HG03108 (cell line): ENCODE results near the gene CCDC116.
A peak's percentile ranks its signal among the peaks of the same experiment; 100 is the strongest.
"Not testable (repeated sequence)": the region's sequence is repeated elsewhere in the genome, so short reads cannot be mapped to it uniquely, and the experiment has no call there.

ENCODE experiments used
- ATAC-seq: cut with Tn5 transposase; IDR thresholded peaks from one replicate; pipeline ENCODE4 v1.9.1; 2021; ENCODE audit warnings: moderate library complexity; ENCODE audit not compliant: unreplicated experiment

Gene CCDC116

GRCh38 chr22:21651521-21652009 lies 19.0 kb downstream of the CCDC116 start:
- peak; percentile 16 for ATAC-seq

- peak; percentile 84 for ATAC-seq
Measured at GRCh38 chr22:21652010-21652546, 19.5 kb downstream of the CCDC116 start.

GRCh38 chr22:21652547-21653545 lies 20.3 kb downstream of the CCDC116 start:
- no peak for ATAC-seq

GRCh38 chr22:21657020-21657359 lies 24.4 kb downstream of the CCDC116 start:
- ATAC-seq: no peak

GRCh38 chr22:21657360-21658032 lies 24.9 kb downstream of the CCDC116 start:
- peak; percentile 71 for ATAC-seq

- ATAC-seq: no peak
Measured at GRCh38 chr22:21659864-21660525, 27.4 kb downstream of the CCDC116 start.

- ATAC-seq: no peak
Measured at GRCh38 chr22:21660904-21661303, 28.3 kb downstream of the CCDC116 start.

GRCh38 chr22:21661991-21662390 lies 29.4 kb downstream of the CCDC116 start:
- no peak for ATAC-seq

- no peak for ATAC-seq
Measured at GRCh38 chr22:21663738-21664137, 31.2 kb downstream of the CCDC116 start.

GRCh38 chr22:21665047-21665851 lies 32.7 kb downstream of the CCDC116 start:
- ATAC-seq: no peak

- no peak for ATAC-seq
Measured at GRCh38 chr22:21666786-21667185, 34.2 kb downstream of the CCDC116 start.

GRCh38 chr22:21669026-21669425 lies 36.5 kb downstream of the CCDC116 start:
- no peak for ATAC-seq

GRCh38 chr22:21672107-21672629 lies 39.6 kb downstream of the CCDC116 start:
- no peak for ATAC-seq

GRCh38 chr22:21673534-21674321 lies 41.2 kb downstream of the CCDC116 start:
- no peak for ATAC-seq

- ATAC-seq: no peak
Measured at GRCh38 chr22:21674638-21675245, 42.2 kb downstream of the CCDC116 start.

- ATAC-seq: no peak
Measured at GRCh38 chr22:21677606-21678443, 45.3 kb downstream of the CCDC116 start.

- not testable (repeated sequence) for ATAC-seq
Measured at GRCh38 chr22:21678842-21679241, 46.3 kb downstream of the CCDC116 start.

GRCh38 chr22:21679383-21679782 lies 46.8 kb downstream of the CCDC116 start:
- no peak for ATAC-seq
